Stimulated activated naive B cell treated with anti-CD40 and anti-IgM and Interleukin-4, amounts not matched to agents 10 μg/mL and 1 μg/mL and 100 μg/mL, for 72 hours (primary cell): ENCODE results near the gene NOX1.

Experiments
- ATAC-seq, 2 donors: fragments of 150-1000 bp; cut with Tn5 transposase; replicated peaks; 2 replicates each; pipeline ENCODE4 v1.10.0; 2021; ENCODE audit warnings: moderate library complexity in 1 of 2
- DNase-seq: peaks from one replicate; pipeline ENCODE4 v3.0.0; 2021
- H3K27ac Mint-ChIP-seq: one replicate; pipeline ENCODE4 v1.8.0; 2022; ENCODE audit warnings: mild to moderate bottlenecking, mixed read lengths
- H3K27me3 Mint-ChIP-seq, 2 donors: one replicate each; pipeline ENCODE4 v1.8.0; 2022; ENCODE audit warnings: mixed read lengths in 2 of 2
- H3K36me3 Mint-ChIP-seq, 2 donors: one replicate each; pipeline ENCODE4 v1.8.0; 2022; ENCODE audit warnings: mixed read lengths in 2 of 2, mild to moderate bottlenecking in 1 of 2
- H3K4me1 Mint-ChIP-seq, 2 donors: one replicate each; pipeline ENCODE4 v1.8.0; 2022; ENCODE audit warnings: mixed read lengths in 2 of 2, mild to moderate bottlenecking in 1 of 2
- H3K4me3 Mint-ChIP-seq, 2 donors: one replicate each; pipeline ENCODE4 v1.8.0; 2022; ENCODE audit warnings: mild to moderate bottlenecking in 2 of 2, mixed read lengths in 2 of 2, moderate library complexity in 1 of 2
- H3K9me3 Mint-ChIP-seq, 2 donors: one replicate each; pipeline ENCODE4 v1.8.0; 2022; ENCODE audit warnings: mixed read lengths in 2 of 2, mild to moderate bottlenecking in 1 of 2

NOX1 gene

DNA sequence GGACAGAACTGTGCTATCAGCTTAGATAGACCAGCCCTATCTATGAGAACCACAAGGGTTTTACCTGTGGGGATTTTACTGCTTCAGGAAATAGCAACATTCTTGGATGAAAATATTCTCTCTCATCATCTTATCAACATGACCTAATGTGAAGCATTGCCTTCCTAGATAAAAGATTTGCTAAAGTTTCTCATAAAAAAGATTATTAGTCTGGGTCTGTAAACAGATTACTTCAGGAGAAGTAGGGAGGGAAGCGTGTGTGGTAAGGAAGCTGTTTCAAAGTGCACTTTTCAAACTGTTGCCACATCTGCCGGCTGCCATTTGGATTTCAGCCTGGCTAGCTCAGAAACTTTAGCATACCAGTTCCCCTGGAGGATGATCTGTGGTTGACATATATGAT lies at the start of gene NOX1:
NOX1 (minus strand) TSS at position 35 of the 400 bp plus-strand sequence. CDS start 220 bp downstream, outside the sequence.
- no peak within 1 kb of the TSS for H3K4me3 Mint-ChIP-seq
- no peaks in the 10 kb centered on the region for H3K36me3 Mint-ChIP-seq
- H3K9me3 Mint-ChIP-seq: no peaks in the 10 kb centered on the region
- H3K4me1 Mint-ChIP-seq: no peaks in the 10 kb centered on the region
- no peak for ATAC-seq
- H3K27me3 Mint-ChIP-seq: peaks cover 0 to 8% of the 10 kb centered on the region in 2 donors
- no peak for DNase-seq
- H3K27ac Mint-ChIP-seq: no peak within 1 kb of the TSS

DNA sequence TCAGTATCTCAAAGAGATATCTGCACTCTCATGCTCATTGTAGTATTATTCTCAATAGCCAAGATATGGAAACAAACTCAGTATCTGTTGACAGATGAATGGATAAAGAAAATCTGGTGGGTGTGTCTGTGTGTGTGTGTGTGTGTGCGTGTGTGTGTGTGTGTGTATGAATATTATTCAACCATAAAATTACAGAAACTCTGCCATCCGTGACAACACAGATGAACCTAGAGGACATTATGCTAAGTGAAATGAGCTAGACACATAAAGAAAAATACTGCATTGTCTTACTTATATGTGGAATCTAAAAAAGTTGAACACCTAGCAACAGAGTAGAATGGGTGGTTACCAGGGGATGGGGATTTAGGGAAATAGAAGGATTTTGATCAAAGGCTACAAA lies 41.4 kb upstream of the NOX1 start:
- H3K4me3 Mint-ChIP-seq: no peak overlapping the region
- H3K27me3 Mint-ChIP-seq: peaks cover 0 to 3% of the 10 kb centered on the region in 2 donors
- ATAC-seq: no peak
- no peak for DNase-seq
- peaks cover 8 to 12% of the 10 kb centered on the region in 2 donors for H3K36me3 Mint-ChIP-seq
- no peaks in the 10 kb centered on the region for H3K9me3 Mint-ChIP-seq
- peaks cover 0 to 3% of the 10 kb centered on the region in 2 donors for H3K4me1 Mint-ChIP-seq
- no peak overlapping the region for H3K27ac Mint-ChIP-seq

DNA sequence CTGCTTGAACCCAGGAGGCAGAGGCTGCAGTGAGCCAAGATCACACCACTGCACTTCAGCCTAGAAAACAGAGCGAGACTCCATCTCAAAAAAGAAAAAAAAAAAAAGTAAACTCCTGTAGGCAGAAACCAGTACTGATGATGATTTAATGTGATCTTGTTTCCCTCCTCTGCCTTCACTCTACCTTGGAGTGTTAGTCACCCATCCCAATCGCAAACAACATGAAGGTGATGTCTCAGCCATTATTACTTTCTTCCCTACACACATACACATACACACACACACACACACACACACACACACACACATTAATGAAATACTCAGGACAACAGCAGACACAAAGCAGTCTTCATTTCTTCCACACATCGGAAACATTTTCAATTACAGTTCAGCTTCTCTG lies 39.0 kb upstream of the NOX1 start:
- Mint-ChIP-seq H3K4me3 (no peak overlapping the region), H3K27me3 (peaks cover 0 to 3% of the 10 kb centered on the region in 2 donors)
- ATAC-seq: no peak

DNA sequence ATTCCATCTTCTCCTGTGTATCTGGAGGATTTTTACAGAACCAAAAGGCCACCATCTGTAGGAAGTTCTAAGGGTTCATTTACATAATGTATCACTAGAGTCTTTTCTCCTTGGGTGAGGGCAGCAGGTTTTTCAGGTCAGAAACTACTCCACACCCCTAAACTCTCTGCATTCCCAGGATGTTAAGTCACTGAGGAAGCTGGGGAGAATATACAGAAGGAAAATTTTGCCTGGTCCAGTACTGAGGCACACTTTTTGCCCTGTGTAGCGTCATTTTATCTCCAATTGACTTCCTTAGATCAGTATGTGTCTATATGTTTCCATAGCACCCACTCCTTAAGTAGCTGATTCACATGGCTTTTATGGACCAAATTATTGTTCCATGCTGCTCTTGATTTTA lies 37.6 kb upstream of the NOX1 start:
- Mint-ChIP-seq H3K27me3 (peaks cover 0 to 3% of the 10 kb centered on the region in 2 donors), H3K4me1 (peaks cover under 1 to 4% of the 10 kb centered on the region in 2 donors), H3K36me3 (peaks cover 8 to 12% of the 10 kb centered on the region in 2 donors), H3K4me3 (no peak overlapping the region), H3K9me3 (no peaks in the 10 kb centered on the region), H3K27ac (no peak overlapping the region)
- DNase-seq: no peak
- ATAC-seq: no peak

More for the DNA sequence above, 39.0 kb upstream of the NOX1 start:
- Mint-ChIP-seq H3K9me3 (no peaks in the 10 kb centered on the region), H3K36me3 (peaks cover 8 to 12% of the 10 kb centered on the region in 2 donors), H3K4me1 (peaks cover 0 to 4% of the 10 kb centered on the region in 2 donors), H3K27ac (no peak overlapping the region)
- DNase-seq: no peak

DNA sequence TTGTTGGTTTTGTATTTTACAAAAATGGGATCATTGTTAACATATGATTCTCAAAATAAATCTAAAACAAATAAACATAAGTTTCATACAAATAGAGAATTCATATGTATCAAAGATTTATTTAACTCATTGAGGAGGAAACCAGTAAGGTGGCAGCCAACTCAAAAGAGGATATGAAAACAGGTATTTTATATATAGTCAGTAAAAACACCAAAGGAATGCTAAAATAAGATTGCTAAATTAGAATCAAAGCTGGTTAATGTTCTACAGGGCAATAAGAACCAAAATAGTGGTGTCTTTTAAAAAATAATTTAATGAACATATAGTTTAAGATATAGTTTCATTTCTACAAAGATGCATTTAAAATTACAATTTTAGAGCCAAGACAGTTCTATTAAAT lies 31.5 kb upstream of the NOX1 start:
- H3K27ac Mint-ChIP-seq: no peak overlapping the region
- peaks cover 0 to 4% of the 10 kb centered on the region in 2 donors for H3K36me3 Mint-ChIP-seq
- DNase-seq: no peak
- H3K4me3 Mint-ChIP-seq: no peak overlapping the region
- peaks cover 5 to 8% of the 10 kb centered on the region in 2 donors for H3K4me1 Mint-ChIP-seq
- peaks cover 0 to 3% of the 10 kb centered on the region in 2 donors for H3K9me3 Mint-ChIP-seq
- H3K27me3 Mint-ChIP-seq: no peaks in the 10 kb centered on the region
- ATAC-seq: no peak

DNA sequence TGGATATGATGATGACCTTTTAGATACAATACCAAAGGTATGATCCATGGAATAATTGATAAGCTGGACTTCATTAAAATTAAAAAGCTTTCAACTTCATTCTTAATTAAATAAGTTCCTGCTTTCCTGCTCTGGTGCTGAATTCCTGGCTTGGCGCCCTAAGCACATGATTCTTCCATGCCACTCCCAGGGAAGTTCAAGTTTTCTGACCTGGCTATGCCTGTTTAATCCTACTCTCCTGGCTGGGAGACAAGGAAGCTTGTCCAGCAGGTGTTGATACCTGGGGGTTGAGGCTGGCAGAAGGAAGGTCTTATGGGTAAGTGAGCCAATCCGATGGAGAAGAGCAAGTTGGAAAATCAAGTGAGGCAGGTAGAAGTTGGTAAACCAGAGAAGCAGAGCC lies 30.3 kb upstream of the NOX1 start:
- H3K9me3 Mint-ChIP-seq: peaks cover 0 to 3% of the 10 kb centered on the region in 2 donors
- H3K27me3 Mint-ChIP-seq: no peaks in the 10 kb centered on the region
- DNase-seq (no peak), ATAC-seq (no peak)
- H3K4me1 Mint-ChIP-seq: peaks cover 5 to 11% of the 10 kb centered on the region in 2 donors
- peaks cover 0 to 4% of the 10 kb centered on the region in 2 donors for H3K36me3 Mint-ChIP-seq
- no peak overlapping the region for H3K4me3 Mint-ChIP-seq
- H3K27ac Mint-ChIP-seq: no peak overlapping the region

DNA sequence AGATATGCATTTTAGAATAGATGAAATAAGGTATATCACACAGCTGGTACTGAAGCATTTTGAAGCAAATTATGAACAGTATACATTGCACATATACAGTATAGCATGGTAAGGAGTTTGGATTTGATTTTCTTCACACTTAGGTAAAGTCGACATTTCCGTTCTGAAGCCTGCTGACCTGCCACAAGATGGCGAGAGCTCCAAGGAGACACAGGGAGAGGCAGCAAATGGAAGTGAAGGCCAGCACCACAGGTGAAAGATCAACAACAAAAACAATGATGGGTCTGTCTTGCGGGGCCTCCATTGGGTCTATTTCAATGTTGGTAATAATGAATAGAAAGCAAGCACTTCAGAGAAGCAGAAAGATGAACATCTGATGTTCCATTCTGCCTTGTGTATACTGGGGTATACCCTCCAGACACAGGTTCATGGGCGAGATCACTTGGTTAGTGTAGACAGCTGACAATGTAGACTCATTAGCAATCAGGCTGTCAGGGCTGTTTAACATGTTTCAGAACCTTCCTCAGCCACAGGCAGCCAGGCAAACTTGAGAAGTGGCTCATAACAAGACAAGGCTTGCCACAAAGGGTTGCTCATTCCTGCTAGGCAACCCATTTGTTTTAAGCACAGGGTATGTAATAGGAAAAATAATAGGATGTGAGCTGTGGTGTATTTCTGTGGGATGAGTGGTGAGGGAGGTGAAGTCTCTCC lies 21.4 kb upstream of the NOX1 start:
- peak; percentile 2 for DNase-seq
- Mint-ChIP-seq H3K36me3 (no peaks in the 10 kb centered on the region), H3K9me3 (no peaks in the 10 kb centered on the region), H3K4me1 (peaks cover 4 to 22% of the 10 kb centered on the region in 2 donors), H3K27me3 (no peaks in the 10 kb centered on the region), H3K27ac (no peak overlapping the region), H3K4me3 (no peak overlapping the region)
- peak; percentile 59 to 74 for ATAC-seq

DNA sequence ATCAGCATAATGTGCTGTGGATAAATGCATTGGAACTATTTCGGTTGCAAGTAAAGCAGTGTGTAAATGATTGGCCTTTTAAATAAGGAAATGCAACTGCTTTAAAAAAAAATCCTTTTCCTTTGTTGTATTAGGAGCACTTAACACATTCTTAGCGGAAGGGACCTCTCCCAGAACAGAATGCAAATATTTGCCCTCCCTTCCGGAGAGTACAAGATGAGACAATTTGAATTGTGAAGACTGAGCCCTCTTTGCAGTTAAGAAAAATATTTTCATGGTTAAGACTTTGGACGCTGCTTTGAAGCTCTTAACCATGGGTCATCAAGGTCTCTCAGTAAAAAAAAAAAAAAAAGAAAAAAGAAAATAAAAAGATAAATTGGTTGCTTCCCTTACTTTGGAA lies 9.5 kb upstream of the NOX1 start:
- no peak for ATAC-seq
- DNase-seq: no peak
- peaks cover 0 to 4% of the 10 kb centered on the region in 2 donors for H3K9me3 Mint-ChIP-seq
- peaks cover 0 to 15% of the 10 kb centered on the region in 2 donors for H3K27me3 Mint-ChIP-seq
- no peak overlapping the region for H3K27ac Mint-ChIP-seq
- peaks cover 0 to 10% of the 10 kb centered on the region in 2 donors for H3K36me3 Mint-ChIP-seq
- H3K4me1 Mint-ChIP-seq: no peaks in the 10 kb centered on the region
- H3K4me3 Mint-ChIP-seq: no peak overlapping the region

DNA sequence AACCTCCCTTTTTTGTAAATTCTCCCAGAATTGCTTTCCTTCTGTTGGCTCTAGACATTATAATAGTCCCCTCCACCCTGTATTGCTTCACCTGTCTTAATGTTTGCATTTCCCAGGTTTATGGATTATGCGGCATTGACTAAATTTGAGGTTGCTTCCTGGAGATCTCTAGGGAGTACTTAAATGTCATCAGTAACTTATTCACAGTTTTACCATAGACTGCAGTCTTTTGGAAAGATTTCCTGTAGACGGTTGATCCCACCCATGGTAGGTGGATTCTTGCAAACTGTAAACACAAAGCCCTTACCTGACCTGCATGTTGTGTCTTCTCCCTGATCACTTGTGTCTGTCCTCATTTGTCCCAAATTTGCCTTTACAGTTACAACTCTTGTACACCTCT lies 6.2 kb upstream of the NOX1 start:
- DNase-seq: no peak
- Mint-ChIP-seq H3K4me3 (no peak overlapping the region), H3K27me3 (peaks cover 0 to 7% of the 10 kb centered on the region in 2 donors), H3K36me3 (no peaks in the 10 kb centered on the region), H3K9me3 (no peaks in the 10 kb centered on the region), H3K27ac (no peak overlapping the region), H3K4me1 (no peaks in the 10 kb centered on the region)
- no peak for ATAC-seq

DNA sequence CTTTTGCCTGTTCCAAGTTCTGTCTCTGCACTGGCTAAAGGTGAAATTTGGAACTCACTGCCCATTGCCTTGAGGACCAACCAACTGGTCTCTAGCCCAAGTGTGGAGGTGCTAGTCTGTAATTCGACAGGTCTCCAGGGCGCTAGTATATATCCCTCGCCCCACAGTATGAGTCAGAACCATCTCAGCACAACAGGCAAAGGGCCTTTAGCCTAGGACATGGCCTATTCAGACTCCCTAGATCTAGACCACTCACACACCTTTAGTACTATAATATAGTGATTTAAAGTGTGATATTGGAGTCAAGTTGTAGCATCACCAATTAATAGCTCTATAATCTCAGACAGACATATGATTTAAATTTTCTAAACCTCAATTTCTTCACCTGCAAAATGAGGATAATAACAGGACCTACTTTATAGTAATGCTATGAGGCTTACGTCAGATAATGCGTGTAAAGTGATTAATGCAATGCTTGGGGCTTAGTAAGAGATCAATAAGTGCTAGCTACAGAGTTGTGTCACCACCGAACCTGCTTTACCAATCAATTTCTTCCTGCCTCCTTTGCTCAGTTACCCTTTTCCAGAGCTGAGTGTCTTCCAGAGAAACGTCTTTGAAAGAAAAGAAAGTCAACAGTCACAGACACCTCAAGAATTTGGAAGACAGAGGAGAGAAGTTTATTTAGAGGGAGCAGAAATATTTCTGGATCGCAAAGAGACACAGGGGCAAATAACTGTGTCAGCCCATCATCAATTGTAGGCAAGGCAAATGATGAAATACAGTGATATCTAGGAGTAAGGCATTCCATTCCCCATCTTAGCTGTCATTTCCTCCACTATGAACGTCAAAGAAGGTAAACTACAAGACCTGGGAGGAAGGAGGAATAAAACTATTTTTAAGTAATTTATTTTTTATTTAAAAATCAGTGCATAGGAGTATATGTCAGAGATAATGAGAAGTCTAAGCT lies 2.3 kb downstream of the NOX1 start:
- Mint-ChIP-seq H3K4me1 (peaks cover 2 to 5% of the 10 kb centered on the region in 2 donors), H3K36me3 (no peaks in the 10 kb centered on the region), H3K27me3 (peaks cover 0 to 11% of the 10 kb centered on the region in 2 donors), H3K27ac (no peak overlapping the region), H3K9me3 (no peaks in the 10 kb centered on the region), H3K4me3 (no peak overlapping the region)
- no peak for DNase-seq
- ATAC-seq: no peak

DNA sequence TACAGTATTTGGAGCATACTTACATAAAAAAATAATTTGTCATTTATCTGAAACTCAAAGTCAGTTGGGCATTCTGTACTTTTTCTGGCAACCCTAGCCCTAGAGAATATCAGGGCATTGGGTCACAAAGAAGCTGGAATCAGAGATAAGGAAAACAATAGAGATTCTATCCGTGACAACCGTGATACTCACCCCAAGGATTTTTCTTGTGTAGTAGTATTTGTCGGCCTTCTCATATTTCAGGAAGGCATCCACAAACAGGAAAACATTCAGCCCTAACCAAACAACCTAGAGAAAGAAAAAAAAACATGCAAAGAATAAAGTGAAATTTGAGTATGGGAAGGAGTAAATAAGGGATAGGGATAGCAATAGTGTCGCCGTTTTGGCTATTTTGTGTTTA lies 3.6 kb downstream of the NOX1 start:
- H3K36me3 Mint-ChIP-seq: no peaks in the 10 kb centered on the region
- H3K27ac Mint-ChIP-seq: no peak overlapping the region
- no peak overlapping the region for H3K4me3 Mint-ChIP-seq
- ATAC-seq: no peak
- DNase-seq: no peak
- peaks cover 0 to 13% of the 10 kb centered on the region in 2 donors for H3K27me3 Mint-ChIP-seq
- peaks cover 2 to 5% of the 10 kb centered on the region in 2 donors for H3K4me1 Mint-ChIP-seq
- no peaks in the 10 kb centered on the region for H3K9me3 Mint-ChIP-seq

DNA sequence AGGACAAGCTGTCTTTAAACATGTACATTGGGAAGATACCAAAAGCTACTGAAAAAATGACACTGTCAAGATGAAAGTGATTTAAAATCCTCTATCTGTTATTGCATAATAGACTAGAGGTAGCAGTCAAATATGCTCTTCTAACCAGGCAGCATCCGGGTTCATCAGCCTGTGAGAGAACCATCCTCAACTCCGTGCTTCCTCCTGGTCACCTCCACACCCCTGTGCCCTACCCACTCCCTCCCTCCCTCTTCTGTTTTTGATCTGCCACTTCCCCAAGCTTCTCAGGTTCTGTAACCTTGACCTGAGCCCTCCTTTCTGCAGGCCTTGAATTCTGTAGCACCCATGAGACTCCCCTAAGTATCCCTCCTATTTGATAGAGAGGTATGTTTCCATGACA lies 5.9 kb downstream of the NOX1 start:
- H3K4me3 Mint-ChIP-seq: no peak overlapping the region
- no peaks in the 10 kb centered on the region for H3K36me3 Mint-ChIP-seq
- no peak for DNase-seq
- ATAC-seq: no peak
- peaks cover 0 to 14% of the 10 kb centered on the region in 2 donors for H3K27me3 Mint-ChIP-seq
- no peaks in the 10 kb centered on the region for H3K9me3 Mint-ChIP-seq
- peaks cover 2 to 5% of the 10 kb centered on the region in 2 donors for H3K4me1 Mint-ChIP-seq
- H3K27ac Mint-ChIP-seq: no peak overlapping the region

DNA sequence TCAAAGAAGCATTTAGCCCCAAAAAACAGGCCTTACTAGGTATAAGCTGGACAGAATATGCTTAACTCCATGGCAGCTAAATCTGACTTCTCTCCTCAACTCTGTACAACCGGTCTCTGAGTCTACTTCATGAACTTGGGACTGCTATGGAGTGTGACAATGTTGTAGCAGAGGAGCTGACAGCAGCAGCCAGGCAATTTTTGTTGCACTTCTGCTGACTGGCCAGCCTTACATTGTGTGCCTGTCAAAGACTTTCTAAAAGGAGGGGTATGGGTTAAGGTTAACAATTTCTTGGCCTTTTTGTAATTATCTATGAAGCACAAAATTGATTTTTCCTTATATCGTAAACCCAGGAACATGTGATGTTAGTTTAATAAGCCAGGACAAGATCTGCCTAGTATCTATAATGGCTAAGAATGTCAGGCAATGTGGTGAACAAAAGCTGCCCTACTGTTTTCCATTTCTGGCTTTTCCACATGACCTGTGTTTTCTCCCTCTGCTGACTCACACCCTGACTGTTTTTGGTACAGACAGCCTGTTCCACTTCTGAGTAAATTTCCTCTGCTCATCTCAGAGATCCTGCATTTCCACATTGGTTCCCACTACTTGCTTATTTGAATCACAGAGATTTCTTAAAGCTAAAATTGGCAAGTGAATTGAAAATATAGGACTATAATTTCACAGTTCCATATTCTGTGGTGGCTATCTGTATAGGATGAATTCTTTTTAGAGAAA lies 9.3 kb downstream of the NOX1 start:
- H3K4me3 Mint-ChIP-seq: no peak overlapping the region
- no peak for DNase-seq
- no peaks in the 10 kb centered on the region for H3K36me3 Mint-ChIP-seq

DNA sequence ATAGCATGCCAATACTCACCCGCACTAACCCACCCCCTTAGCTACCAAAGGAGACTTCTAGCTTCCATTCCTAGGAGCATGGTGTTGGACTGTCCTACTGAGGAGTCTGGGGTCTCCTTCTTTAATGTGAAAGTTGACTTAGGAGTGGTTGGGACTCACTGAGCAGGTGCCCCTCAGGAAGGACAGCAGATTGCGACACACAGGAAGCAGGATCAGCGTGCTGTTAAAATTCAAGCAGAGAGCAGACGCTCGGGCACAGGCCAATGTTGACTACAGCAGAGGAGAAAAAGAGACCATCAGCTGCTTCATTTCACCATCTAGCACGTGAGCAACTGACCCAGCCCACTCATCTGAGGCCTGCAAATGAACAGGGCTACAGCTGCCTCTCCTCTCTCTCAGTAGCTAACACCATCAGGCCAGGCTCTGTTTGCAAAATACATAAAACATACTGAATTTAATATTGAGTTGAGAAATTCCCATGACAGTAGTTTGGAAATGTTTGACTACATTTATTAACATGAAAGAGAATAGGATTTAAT lies 10.8 kb downstream of the NOX1 start:
- Mint-ChIP-seq H3K9me3 (no peaks in the 10 kb centered on the region), H3K36me3 (no peaks in the 10 kb centered on the region), H3K27me3 (peaks cover 6 to 31% of the 10 kb centered on the region in 2 donors), H3K4me3 (no peak overlapping the region), H3K27ac (no peak overlapping the region), H3K4me1 (peaks cover 2 to 5% of the 10 kb centered on the region in 2 donors)
- ATAC-seq (no peak), DNase-seq (no peak)

More for the DNA sequence above, 9.3 kb downstream of the NOX1 start:
- Mint-ChIP-seq H3K27ac (no peak overlapping the region), H3K9me3 (no peaks in the 10 kb centered on the region), H3K27me3 (peaks cover 0 to 24% of the 10 kb centered on the region in 2 donors), H3K4me1 (peaks cover 2 to 5% of the 10 kb centered on the region in 2 donors)
- ATAC-seq: no peak
